Choroid plexus epithelial cell (primary cell): ENCODE data around the gene ACSL3.
A peak's percentile ranks its signal among the peaks of the same experiment; 100 is the strongest.

ENCODE experiments used
- DNase-seq: peaks from one replicate; pipeline ENCODE4 v3.0.0-alpha.2; 2010; ENCODE audit warnings: low read depth
- H3K4me3 ChIP-seq: 2 replicates; pipeline ENCODE4 v1.5.1; 2011; ENCODE audit warnings: low read depth, mild to moderate bottlenecking, control low read depth, low read length, moderate library complexity
- TF ChIP-seq, protein P1 (sequence below): conservative IDR thresholded peaks from 2 replicates; pipeline ENCODE4 v1.5.1; 2011; ENCODE audit warnings: low read depth, mild to moderate bottlenecking, control low read depth, inconsistent platforms, low read length, moderate library complexity

Gene ACSL3

DNA sequence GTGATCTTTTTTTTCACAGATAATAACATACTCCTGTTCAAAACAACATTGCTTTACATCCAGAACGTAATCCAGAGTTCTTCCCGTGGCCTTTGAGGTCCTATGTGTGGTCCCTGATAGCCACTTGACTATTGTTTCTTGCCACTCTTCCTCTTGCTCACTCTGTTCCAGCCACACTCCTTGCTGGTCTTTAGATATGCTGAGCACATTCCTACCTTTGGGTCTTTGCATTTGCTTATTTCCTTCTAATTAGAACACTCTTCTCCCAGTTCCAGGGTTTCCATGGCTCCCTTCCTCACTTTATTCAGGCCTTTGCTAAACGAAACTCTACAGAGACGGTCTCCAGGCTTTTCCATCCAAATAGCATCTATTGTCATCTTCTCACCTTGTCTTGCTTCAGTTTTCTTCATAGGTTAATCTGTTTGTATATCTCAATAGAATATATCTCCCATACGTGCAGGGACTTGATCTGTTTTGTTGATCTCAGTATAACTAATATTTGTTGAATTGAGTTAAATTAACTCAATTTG, 59.9 kb downstream of the ACSL3 start:
- no peak for DNase-seq
- TF ChIP-seq, protein P1, sequence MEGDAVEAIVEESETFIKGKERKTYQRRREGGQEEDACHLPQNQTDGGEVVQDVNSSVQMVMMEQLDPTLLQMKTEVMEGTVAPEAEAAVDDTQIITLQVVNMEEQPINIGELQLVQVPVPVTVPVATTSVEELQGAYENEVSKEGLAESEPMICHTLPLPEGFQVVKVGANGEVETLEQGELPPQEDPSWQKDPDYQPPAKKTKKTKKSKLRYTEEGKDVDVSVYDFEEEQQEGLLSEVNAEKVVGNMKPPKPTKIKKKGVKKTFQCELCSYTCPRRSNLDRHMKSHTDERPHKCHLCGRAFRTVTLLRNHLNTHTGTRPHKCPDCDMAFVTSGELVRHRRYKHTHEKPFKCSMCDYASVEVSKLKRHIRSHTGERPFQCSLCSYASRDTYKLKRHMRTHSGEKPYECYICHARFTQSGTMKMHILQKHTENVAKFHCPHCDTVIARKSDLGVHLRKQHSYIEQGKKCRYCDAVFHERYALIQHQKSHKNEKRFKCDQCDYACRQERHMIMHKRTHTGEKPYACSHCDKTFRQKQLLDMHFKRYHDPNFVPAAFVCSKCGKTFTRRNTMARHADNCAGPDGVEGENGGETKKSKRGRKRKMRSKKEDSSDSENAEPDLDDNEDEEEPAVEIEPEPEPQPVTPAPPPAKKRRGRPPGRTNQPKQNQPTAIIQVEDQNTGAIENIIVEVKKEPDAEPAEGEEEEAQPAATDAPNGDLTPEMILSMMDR = no peak
- H3K4me3 ChIP-seq = no peak overlapping the region

DNA sequence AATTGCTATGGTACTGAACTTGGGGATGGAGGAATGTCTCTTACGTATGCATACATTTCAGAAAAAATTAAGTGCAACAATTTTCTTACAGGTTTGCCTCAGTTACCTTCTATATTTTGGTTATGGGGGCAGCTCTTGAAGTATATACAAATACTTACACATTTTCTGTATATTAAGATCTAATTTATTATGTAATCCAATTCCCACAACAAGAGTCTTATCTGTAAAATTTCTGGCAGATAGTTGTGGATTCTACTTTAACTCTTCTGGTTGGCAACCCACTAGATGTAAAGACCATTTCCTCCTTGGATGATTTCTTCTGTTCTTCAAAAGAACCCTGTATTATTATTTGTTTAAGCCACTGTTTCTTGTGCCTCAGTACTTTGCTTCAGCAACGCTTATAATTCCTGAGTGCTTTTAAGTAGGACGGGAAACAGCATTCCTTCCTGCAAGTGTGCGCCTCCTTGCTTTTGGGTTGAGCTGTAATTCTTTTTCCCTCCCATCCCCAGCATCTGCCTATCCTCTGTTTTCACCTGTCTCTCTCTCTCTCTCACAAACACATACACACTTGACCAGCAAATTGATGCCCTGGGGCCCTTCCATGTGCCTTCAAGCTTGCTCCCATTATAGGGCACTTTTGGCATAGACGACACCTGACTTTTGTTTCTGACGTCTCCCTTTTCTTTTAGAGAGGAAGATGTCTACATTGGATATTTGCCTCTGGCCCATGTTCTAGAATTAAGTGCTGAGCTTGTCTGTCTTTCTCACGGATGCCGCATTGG, 61.4 kb downstream of the ACSL3 start:
- no peak overlapping the region for H3K4me3 ChIP-seq
- DNase-seq = no peak
- TF ChIP-seq, protein P1 = no peak

DNA sequence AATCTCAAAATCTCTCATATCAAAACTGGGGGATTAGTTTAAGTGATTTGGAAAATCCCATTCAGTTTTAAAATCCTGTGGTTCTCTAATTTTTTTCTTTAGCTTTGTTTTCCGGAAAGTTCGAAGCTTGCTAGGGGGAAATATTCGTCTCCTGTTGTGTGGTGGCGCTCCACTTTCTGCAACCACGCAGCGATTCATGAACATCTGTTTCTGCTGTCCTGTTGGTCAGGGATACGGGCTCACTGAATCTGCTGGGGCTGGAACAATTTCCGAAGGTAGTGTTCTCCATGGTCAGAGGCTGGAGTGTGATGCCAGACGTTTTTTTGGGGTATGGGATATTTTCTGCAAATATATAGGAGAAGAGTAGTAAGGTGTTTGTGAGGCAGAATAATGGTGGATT, 66.1 kb downstream of the ACSL3 start:
- no peak for DNase-seq
- TF ChIP-seq, protein P1 = no peak
- no peak overlapping the region for H3K4me3 ChIP-seq

DNA sequence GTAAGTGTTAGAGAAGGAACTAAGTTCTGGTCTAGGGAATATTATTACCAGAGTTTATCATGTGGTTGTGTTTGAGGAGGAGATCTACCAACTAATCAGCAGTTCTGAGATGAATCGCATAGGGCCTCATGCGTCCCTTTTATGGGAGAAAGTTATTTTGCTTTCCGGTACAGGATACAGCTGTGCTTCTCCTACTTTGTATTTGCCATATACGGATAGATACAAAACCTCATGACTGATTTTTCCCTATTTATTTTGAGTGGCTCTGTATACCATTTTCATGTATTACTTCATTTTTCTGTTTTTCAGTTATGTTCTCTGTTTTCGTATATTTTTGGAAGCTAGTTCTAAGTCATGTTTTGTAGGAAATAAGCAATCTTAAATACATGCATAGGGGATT, 66.8 kb downstream of the ACSL3 start:
- TF ChIP-seq, protein P1 = no peak
- no peak for DNase-seq
- no peak overlapping the region for H3K4me3 ChIP-seq

DNA sequence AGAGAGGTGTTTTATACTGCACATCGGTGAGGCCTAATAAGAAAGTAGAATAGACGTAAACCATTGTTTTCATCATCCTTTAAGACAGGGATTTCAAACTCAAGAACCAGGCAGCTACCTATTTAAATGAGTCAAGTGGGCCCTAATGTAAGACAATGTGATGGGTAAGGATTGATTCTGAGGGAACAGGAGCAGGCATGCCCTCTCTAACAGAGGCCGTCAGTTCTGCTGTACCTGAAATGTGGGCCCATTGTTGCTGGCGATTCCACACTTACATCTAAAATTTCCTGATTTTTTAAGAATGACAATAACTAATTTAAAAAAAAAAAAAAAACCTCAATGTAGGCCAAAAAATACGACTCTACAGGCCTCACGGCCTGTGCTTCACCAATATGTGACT, 67.5 kb downstream of the ACSL3 start:
- TF ChIP-seq, protein P1 = no peak
- DNase-seq = no peak
- no peak overlapping the region for H3K4me3 ChIP-seq

DNA sequence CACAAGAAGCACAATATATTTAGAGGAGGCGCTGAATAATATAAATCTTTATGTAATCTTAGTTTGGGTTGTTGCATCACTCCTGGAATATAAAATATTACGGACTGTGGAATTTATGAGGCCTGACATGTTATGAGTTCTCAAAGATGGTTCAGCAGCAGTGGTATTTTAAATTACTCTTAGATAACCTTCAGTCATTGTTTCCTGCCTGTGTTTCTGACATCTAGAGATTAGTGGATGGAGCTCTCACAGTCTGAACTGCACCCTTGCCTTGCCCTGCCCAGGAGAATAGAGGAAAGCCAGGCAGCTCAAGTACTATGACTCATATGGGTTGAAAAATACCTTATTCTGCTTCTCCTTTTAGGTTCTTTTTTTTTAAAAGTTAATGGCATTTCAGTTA, 70.0 kb downstream of the ACSL3 start:
- DNase-seq = peak; percentile 48
- TF ChIP-seq, protein P1 = no peak
- H3K4me3 ChIP-seq = no peak overlapping the region

DNA sequence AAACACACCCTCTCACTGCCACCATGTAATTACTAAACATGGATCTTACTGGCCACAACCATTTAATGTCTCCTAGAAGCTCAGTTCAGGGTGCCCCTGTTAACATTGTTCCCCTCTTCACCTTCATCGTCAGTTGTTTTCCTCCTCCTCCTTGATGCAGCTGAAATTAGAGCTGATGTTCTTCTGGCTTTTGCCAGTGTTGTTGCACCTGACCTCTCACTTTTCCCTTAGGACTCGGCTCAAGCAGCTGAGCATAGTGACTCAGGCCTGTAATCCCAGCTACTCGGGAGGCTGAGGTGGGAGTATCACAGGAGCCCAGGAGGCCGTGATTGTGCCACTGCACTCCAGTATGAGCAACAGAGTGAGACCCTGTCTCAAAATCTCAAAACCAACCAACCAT, 70.8 kb downstream of the ACSL3 start:
- no peak overlapping the region for H3K4me3 ChIP-seq
- TF ChIP-seq, protein P1 = no peak
- no peak for DNase-seq
